ENCODE data around the gene FOXR2.

FOXR2 gene
- total RNA-seq: 0 reads per million in 3 donors

DNA sequence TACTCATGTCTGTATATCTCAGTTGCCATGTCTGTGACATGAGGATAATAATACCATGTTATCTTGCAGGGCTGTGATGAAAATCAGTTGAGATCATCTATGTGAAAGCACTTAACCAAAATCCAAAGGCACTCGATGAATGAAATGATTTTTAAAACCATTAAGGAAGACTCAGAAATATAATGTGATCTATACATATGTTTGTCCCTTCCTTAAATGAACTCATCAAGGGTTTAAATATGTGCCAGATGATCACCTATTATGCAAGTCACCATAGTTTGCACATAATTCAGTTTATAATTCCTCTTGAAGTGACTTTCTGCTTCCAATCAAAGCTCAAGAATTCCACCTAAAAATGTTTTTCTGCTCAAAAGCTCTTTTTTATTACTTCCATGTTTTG lies at the start of gene FOXR2:
FOXR2 (plus strand) TSS at position 301 of the 400 bp plus-strand sequence. CDS start 312 bp downstream, outside the sequence.
- H3K4me3 ChIP-seq (ENCODE audit: insufficient read depth, low read depth, low read length, poor library complexity, severe bottlenecking): no peak within 1 kb of the TSS
- H3K36me3 ChIP-seq (ENCODE audit: control insufficient read depth, insufficient read depth, low read length): no peaks in the 10 kb centered on the region
- H3K27me3 ChIP-seq (replicated peaks; ENCODE audit: control insufficient read depth, insufficient read depth, low read length, poor library complexity, severe bottlenecking): no peaks in the 10 kb centered on the region
- H3K9me3 ChIP-seq (ENCODE audit: control insufficient read depth, low read length): no peaks in the 10 kb centered on the region
- H3K27ac ChIP-seq (ENCODE audit: insufficient read depth, low read length, poor library complexity, severe bottlenecking): no peak within 1 kb of the TSS
- DNase-seq: no peak
- H3K4me1 ChIP-seq (ENCODE audit: control insufficient read depth, insufficient read depth, low read length, poor library complexity, severe bottlenecking): no peaks in the 10 kb centered on the region

DNA sequence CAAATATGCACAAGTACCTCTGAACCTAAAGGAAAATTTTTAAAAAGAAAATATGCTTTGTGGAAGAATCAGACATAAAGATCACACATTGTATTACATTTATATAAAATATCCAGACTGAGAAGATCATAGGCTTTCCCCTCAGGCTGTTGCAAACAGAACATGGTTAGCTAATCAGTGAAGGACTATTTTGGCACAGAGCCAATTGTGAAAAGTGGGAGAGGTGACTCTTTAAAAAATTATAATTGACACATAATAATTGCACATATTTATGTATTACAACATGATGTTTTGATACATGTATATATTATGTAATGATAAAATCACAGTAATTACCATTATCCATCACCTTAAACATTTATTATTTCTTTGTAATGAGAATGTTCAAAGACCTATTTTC lies 44.1 kb upstream of the FOXR2 start:
- H3K27ac ChIP-seq (ENCODE audit: insufficient read depth, low read length, poor library complexity, severe bottlenecking): no peak overlapping the region
- DNase-seq: no peak
- H3K9me3 ChIP-seq (ENCODE audit: control insufficient read depth, low read length): no peaks in the 10 kb centered on the region
- no peaks in the 10 kb centered on the region for H3K4me1 ChIP-seq (ENCODE audit: control insufficient read depth, insufficient read depth, low read length, poor library complexity, severe bottlenecking)
- H3K4me3 ChIP-seq (ENCODE audit: insufficient read depth, low read depth, low read length, poor library complexity, severe bottlenecking): no peak overlapping the region
- no peaks in the 10 kb centered on the region for H3K36me3 ChIP-seq (ENCODE audit: control insufficient read depth, insufficient read depth, low read length)
- H3K27me3 ChIP-seq (replicated peaks; ENCODE audit: control insufficient read depth, insufficient read depth, low read length, poor library complexity, severe bottlenecking): no peaks in the 10 kb centered on the region

DNA sequence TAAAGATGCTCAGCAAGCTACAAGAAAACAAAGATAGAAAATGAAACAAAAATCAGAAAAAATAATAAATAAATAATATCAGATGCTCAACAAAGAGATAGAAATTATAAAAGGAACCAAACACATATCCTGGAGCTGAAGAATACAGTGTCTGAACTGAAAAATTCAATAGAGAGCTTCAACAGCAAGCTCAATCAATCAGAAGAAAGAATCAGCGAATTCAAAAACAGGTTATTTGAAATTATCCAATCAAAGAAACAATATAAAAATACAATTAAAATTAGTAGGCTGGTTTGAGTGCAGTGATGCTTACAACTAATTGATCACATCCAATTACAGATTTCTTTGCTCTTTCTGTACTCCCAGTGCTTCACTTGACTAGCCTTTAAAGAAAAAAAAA lies 40.8 kb upstream of the FOXR2 start:
- no peak for DNase-seq
- no peak overlapping the region for H3K27ac ChIP-seq (ENCODE audit: insufficient read depth, low read length, poor library complexity, severe bottlenecking)
- no peaks in the 10 kb centered on the region for H3K27me3 ChIP-seq (replicated peaks; ENCODE audit: control insufficient read depth, insufficient read depth, low read length, poor library complexity, severe bottlenecking)

GRCh38 chrX:55593296-55593695 lies 29.9 kb upstream of the FOXR2 start:
- H3K9me3 ChIP-seq (ENCODE audit: control insufficient read depth, low read length): no peaks in the 10 kb centered on the region
- H3K4me1 ChIP-seq (ENCODE audit: control insufficient read depth, insufficient read depth, low read length, poor library complexity, severe bottlenecking): no peaks in the 10 kb centered on the region
- no peaks in the 10 kb centered on the region for H3K36me3 ChIP-seq (ENCODE audit: control insufficient read depth, insufficient read depth, low read length)
- no peak overlapping the region for H3K27ac ChIP-seq (ENCODE audit: insufficient read depth, low read length, poor library complexity, severe bottlenecking)
- no peak for DNase-seq
- no peaks in the 10 kb centered on the region for H3K27me3 ChIP-seq (replicated peaks; ENCODE audit: control insufficient read depth, insufficient read depth, low read length, poor library complexity, severe bottlenecking)
- no peak overlapping the region for H3K4me3 ChIP-seq (ENCODE audit: insufficient read depth, low read depth, low read length, poor library complexity, severe bottlenecking)

More for the DNA sequence above, 40.8 kb upstream of the FOXR2 start:
- no peaks in the 10 kb centered on the region for H3K36me3 ChIP-seq (ENCODE audit: control insufficient read depth, insufficient read depth, low read length)
- no peak overlapping the region for H3K4me3 ChIP-seq (ENCODE audit: insufficient read depth, low read depth, low read length, poor library complexity, severe bottlenecking)
- no peaks in the 10 kb centered on the region for H3K9me3 ChIP-seq (ENCODE audit: control insufficient read depth, low read length)
- no peaks in the 10 kb centered on the region for H3K4me1 ChIP-seq (ENCODE audit: control insufficient read depth, insufficient read depth, low read length, poor library complexity, severe bottlenecking)

DNA sequence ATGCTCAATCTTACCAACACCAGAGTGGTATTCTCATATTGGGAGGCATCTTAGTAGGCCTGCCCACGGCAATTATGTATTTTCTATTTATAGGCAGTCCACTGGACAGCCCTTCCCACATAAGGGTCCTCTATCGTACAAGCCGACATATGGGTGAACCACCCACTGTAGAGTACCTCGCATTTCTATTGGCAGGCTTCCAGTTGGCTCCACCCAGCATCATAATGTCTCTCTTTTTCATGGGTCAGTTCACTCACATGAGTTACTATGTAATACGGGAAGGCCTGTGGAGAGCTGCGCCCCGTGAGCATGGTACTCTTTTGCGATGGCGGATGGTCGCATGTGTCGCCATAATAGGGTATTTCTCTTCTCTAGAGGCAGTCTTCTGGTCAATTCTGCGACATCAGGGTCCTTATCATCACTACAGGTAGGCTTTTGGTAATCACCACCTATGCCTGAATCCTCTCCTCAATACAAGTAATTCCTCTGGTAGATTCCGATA lies 29.4 kb upstream of the FOXR2 start:
- Histone ChIP-seq H3K4me3 (ENCODE audit: insufficient read depth, low read depth, low read length, poor library complexity, severe bottlenecking) (no peak overlapping the region), H3K27ac (ENCODE audit: insufficient read depth, low read length, poor library complexity, severe bottlenecking) (no peak overlapping the region), H3K36me3 (ENCODE audit: control insufficient read depth, insufficient read depth, low read length) (no peaks in the 10 kb centered on the region), H3K9me3 (ENCODE audit: control insufficient read depth, low read length) (no peaks in the 10 kb centered on the region), H3K4me1 (ENCODE audit: control insufficient read depth, insufficient read depth, low read length, poor library complexity, severe bottlenecking) (no peaks in the 10 kb centered on the region), H3K27me3 (replicated peaks; ENCODE audit: control insufficient read depth, insufficient read depth, low read length, poor library complexity, severe bottlenecking) (no peaks in the 10 kb centered on the region)
- no peak for DNase-seq

GRCh38 chrX:55598333-55598732 lies 24.9 kb upstream of the FOXR2 start:
- Histone ChIP-seq H3K4me1 (ENCODE audit: control insufficient read depth, insufficient read depth, low read length, poor library complexity, severe bottlenecking) (no peaks in the 10 kb centered on the region), H3K4me3 (ENCODE audit: insufficient read depth, low read depth, low read length, poor library complexity, severe bottlenecking) (no peak overlapping the region), H3K36me3 (ENCODE audit: control insufficient read depth, insufficient read depth, low read length) (no peaks in the 10 kb centered on the region), H3K27ac (ENCODE audit: insufficient read depth, low read length, poor library complexity, severe bottlenecking) (no peak overlapping the region), H3K9me3 (ENCODE audit: control insufficient read depth, low read length) (no peaks in the 10 kb centered on the region), H3K27me3 (replicated peaks; ENCODE audit: control insufficient read depth, insufficient read depth, low read length, poor library complexity, severe bottlenecking) (no peaks in the 10 kb centered on the region)
- DNase-seq: no peak

GRCh38 chrX:55619547-55619946 lies 3.7 kb upstream of the FOXR2 start:
- Histone ChIP-seq H3K4me1 (ENCODE audit: control insufficient read depth, insufficient read depth, low read length, poor library complexity, severe bottlenecking) (no peaks in the 10 kb centered on the region), H3K36me3 (ENCODE audit: control insufficient read depth, insufficient read depth, low read length) (no peaks in the 10 kb centered on the region), H3K4me3 (ENCODE audit: insufficient read depth, low read depth, low read length, poor library complexity, severe bottlenecking) (no peak overlapping the region), H3K27ac (ENCODE audit: insufficient read depth, low read length, poor library complexity, severe bottlenecking) (no peak overlapping the region), H3K9me3 (ENCODE audit: control insufficient read depth, low read length) (no peaks in the 10 kb centered on the region), H3K27me3 (replicated peaks; ENCODE audit: control insufficient read depth, insufficient read depth, low read length, poor library complexity, severe bottlenecking) (no peaks in the 10 kb centered on the region)
- no peak for DNase-seq

- no peaks in the 10 kb centered on the region for H3K27me3 ChIP-seq (replicated peaks; ENCODE audit: control insufficient read depth, insufficient read depth, low read length, poor library complexity, severe bottlenecking)
- no peaks in the 10 kb centered on the region for H3K36me3 ChIP-seq (ENCODE audit: control insufficient read depth, insufficient read depth, low read length)
- no peak overlapping the region for H3K27ac ChIP-seq (ENCODE audit: insufficient read depth, low read length, poor library complexity, severe bottlenecking)
- no peak overlapping the region for H3K4me3 ChIP-seq (ENCODE audit: insufficient read depth, low read depth, low read length, poor library complexity, severe bottlenecking)
- no peak for DNase-seq
- no peaks in the 10 kb centered on the region for H3K9me3 ChIP-seq (ENCODE audit: control insufficient read depth, low read length)
- no peaks in the 10 kb centered on the region for H3K4me1 ChIP-seq (ENCODE audit: control insufficient read depth, insufficient read depth, low read length, poor library complexity, severe bottlenecking)
Measured at GRCh38 chrX:55624403-55624802, 1.2 kb downstream of the FOXR2 start.

DNA sequence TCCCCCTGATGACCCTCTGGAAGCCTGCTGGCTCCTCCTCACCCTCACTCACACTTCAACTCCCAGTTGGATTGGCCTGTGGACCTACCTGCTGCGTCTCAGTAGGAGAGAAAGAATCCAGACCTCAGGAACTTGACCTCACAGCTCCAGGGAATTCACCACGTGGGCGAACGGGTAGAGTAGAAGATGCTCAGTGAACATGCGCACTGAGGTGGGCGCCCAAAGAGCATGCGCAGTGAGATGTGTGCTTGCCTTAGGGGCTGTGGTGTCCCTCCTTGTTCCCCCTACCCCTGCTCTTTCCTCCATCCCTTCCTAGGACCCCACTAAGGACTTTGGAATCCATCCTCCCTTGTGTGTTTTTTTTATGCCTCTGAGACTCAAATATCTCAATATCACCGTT lies 12.9 kb downstream of the FOXR2 start:
- Histone ChIP-seq H3K4me1 (ENCODE audit: control insufficient read depth, insufficient read depth, low read length, poor library complexity, severe bottlenecking) (no peaks in the 10 kb centered on the region), H3K27me3 (replicated peaks; ENCODE audit: control insufficient read depth, insufficient read depth, low read length, poor library complexity, severe bottlenecking) (no peaks in the 10 kb centered on the region), H3K9me3 (ENCODE audit: control insufficient read depth, low read length) (no peaks in the 10 kb centered on the region), H3K27ac (ENCODE audit: insufficient read depth, low read length, poor library complexity, severe bottlenecking) (no peak overlapping the region), H3K36me3 (ENCODE audit: control insufficient read depth, insufficient read depth, low read length) (no peaks in the 10 kb centered on the region), H3K4me3 (ENCODE audit: insufficient read depth, low read depth, low read length, poor library complexity, severe bottlenecking) (no peak overlapping the region)
- no peak for DNase-seq

DNA sequence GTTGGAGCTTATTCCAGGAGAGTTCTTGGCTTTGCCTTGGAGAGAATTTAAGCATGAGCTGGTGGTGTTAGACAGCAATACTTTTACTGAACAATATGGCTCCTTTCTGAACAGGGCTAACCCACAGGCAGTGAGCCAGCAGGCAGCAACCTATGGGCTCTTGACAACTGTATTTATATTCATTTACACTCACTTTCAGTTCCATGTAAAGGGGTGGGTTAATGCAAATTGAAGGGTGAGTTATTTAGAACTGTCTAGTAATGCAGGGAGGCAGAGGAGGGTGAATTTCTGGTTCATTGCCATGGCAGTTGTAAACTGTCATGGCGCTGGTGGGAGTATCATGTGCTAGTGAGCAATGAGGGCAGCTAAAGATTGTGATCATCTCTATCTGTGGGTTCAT lies 15.7 kb downstream of the FOXR2 start:
- H3K4me3 ChIP-seq (ENCODE audit: insufficient read depth, low read depth, low read length, poor library complexity, severe bottlenecking): no peak overlapping the region
- H3K27me3 ChIP-seq (replicated peaks; ENCODE audit: control insufficient read depth, insufficient read depth, low read length, poor library complexity, severe bottlenecking): no peaks in the 10 kb centered on the region
- DNase-seq: no peak
- no peak overlapping the region for H3K27ac ChIP-seq (ENCODE audit: insufficient read depth, low read length, poor library complexity, severe bottlenecking)
- H3K4me1 ChIP-seq (ENCODE audit: control insufficient read depth, insufficient read depth, low read length, poor library complexity, severe bottlenecking): no peaks in the 10 kb centered on the region
- H3K9me3 ChIP-seq (ENCODE audit: control insufficient read depth, low read length): no peaks in the 10 kb centered on the region
- no peaks in the 10 kb centered on the region for H3K36me3 ChIP-seq (ENCODE audit: control insufficient read depth, insufficient read depth, low read length)

GRCh38 chrX:55640854-55641253 lies 17.7 kb downstream of the FOXR2 start:
- H3K4me3 ChIP-seq (ENCODE audit: insufficient read depth, low read depth, low read length, poor library complexity, severe bottlenecking): no peak overlapping the region
- no peaks in the 10 kb centered on the region for H3K9me3 ChIP-seq (ENCODE audit: control insufficient read depth, low read length)
- H3K4me1 ChIP-seq (ENCODE audit: control insufficient read depth, insufficient read depth, low read length, poor library complexity, severe bottlenecking): no peaks in the 10 kb centered on the region
- DNase-seq: no peak
- no peak overlapping the region for H3K27ac ChIP-seq (ENCODE audit: insufficient read depth, low read length, poor library complexity, severe bottlenecking)
- no peaks in the 10 kb centered on the region for H3K36me3 ChIP-seq (ENCODE audit: control insufficient read depth, insufficient read depth, low read length)
- no peaks in the 10 kb centered on the region for H3K27me3 ChIP-seq (replicated peaks; ENCODE audit: control insufficient read depth, insufficient read depth, low read length, poor library complexity, severe bottlenecking)

All from effector memory CD4-positive, alpha-beta T cell (primary cell).